Keratinocyte (primary cell): ENCODE results near the gene TIMM50. TPM values are rescaled to one million over a fixed set of nuclear protein-coding genes. Genes with fewer than 3 reads are reported as not detected.

Source experiments
- DNase-seq: peaks from one replicate; pipeline ENCODE4 v3.0.0-alpha.2; 2011; ENCODE audit warnings: low read depth, missing footprints, low spot score
- FAIRE-seq: peaks from 2 replicates; lab custom pipeline; 2011; peaks lifted over from hg19 to GRCh38; lab: Jason Lieb, UNC
- H2AFZ ChIP-seq: 2 replicates; pipeline ENCODE4 v1.6.0; 2012; ENCODE audit warnings: low read length, control low read depth, inconsistent platforms; ENCODE audit not compliant: control insufficient read depth
- H3K27ac ChIP-seq: 2 replicates; pipeline ENCODE4 v1.5.1; 2011; ENCODE audit warnings: low read length; ENCODE audit not compliant: control insufficient read depth, insufficient read depth
- H3K27me3 ChIP-seq: 3 replicates; pipeline ENCODE4 v1.6.0; 2011; ENCODE audit warnings: low read length; ENCODE audit not compliant: control insufficient read depth, insufficient read depth; ENCODE audit errors: extremely low read depth
- H3K36me3 ChIP-seq, 2 experiments: 2 replicates in 1 of 2; 3 replicates in 1 of 2; pipeline ENCODE4 v1.5.1; 2011; ENCODE audit warnings: low read length in 2 of 2, mild to moderate bottlenecking in 1 of 2; ENCODE audit not compliant: control insufficient read depth in 2 of 2, insufficient read depth in 2 of 2; ENCODE audit errors: extremely low read depth in 1 of 2
- H3K4me1 ChIP-seq: 3 replicates; pipeline ENCODE4 v1.5.1; 2011; ENCODE audit warnings: low read length; ENCODE audit not compliant: control insufficient read depth, insufficient read depth; ENCODE audit errors: extremely low read depth
- H3K4me2 ChIP-seq: 3 replicates; pipeline ENCODE4 v1.6.0; 2011; ENCODE audit warnings: low read depth, low read length; ENCODE audit not compliant: control insufficient read depth, insufficient read depth; ENCODE audit errors: extremely low read depth
- H3K4me3 ChIP-seq, 3 experiments: fragments of 200-600 bp in 1 of 3; sonication (generic) in 1 of 3; 2 replicates in 2 of 3; 3 replicates in 1 of 3; pipeline ENCODE4 v1.5.1; 2011 to 2016; ENCODE audit warnings: low read length in 3 of 3, mild to moderate bottlenecking in 3 of 3, control low read depth in 2 of 3, inconsistent platforms in 1 of 3, low read depth in 1 of 3, mixed read lengths in 1 of 3, mixed run types in 1 of 3, moderate library complexity in 1 of 3; ENCODE audit not compliant: control insufficient read depth in 2 of 3, insufficient read depth in 2 of 3; ENCODE audit errors: extremely low read depth in 1 of 3
- H3K79me2 ChIP-seq: 2 replicates; pipeline ENCODE4 v1.6.0; 2012; ENCODE audit warnings: low read length; ENCODE audit not compliant: control insufficient read depth, insufficient read depth
- H3K9ac ChIP-seq: 3 replicates; pipeline ENCODE4 v1.6.0; 2011; ENCODE audit warnings: low read length; ENCODE audit not compliant: control insufficient read depth, insufficient read depth; ENCODE audit errors: extremely low read depth
- H3K9me1 ChIP-seq: 3 replicates; pipeline ENCODE4 v1.6.0; 2011; ENCODE audit warnings: low read length; ENCODE audit not compliant: control insufficient read depth, insufficient read depth; ENCODE audit errors: extremely low read depth
- H3K9me3 ChIP-seq: 2 replicates; pipeline ENCODE4 v1.5.1; 2012; ENCODE audit warnings: low read depth, low read length; ENCODE audit not compliant: control insufficient read depth
- H4K20me1 ChIP-seq: 3 replicates; pipeline ENCODE4 v1.6.0; 2011; ENCODE audit warnings: low read length; ENCODE audit not compliant: control insufficient read depth, insufficient read depth; ENCODE audit errors: extremely low read depth
- CTCF ChIP-seq, 3 experiments: IDR thresholded peaks in 1 of 3; conservative IDR thresholded peaks in 1 of 3; optimal IDR thresholded peaks in 1 of 3; 2 replicates in 2 of 3; 3 replicates in 1 of 3; pipeline versions ENCODE3 to v1.5.1; 2011; ENCODE audit warnings: low read length in 3 of 3, mild to moderate bottlenecking in 3 of 3, moderate library complexity in 2 of 3, control low read depth in 1 of 3, inconsistent platforms in 1 of 3; ENCODE audit not compliant: insufficient read depth in 2 of 3; ENCODE audit errors: extremely low read depth in 1 of 3
- EZH2 ChIP-seq: IDR thresholded peaks from one replicate; pipeline ENCODE4 v1.6.1; 2012; ENCODE audit warnings: inconsistent platforms, mild to moderate bottlenecking, low read length, moderate library complexity
- dilution Hi-C: fragments of 300-500 bp; cut with MboI; formaldehyde crosslinking; loops from one replicate; pipeline ENCODE4 v1.7.0; 2020; ENCODE audit warnings: low sequenced_read_pairs; ENCODE audit not compliant: extremely low pct_ligation_motif_present
- polyA plus RNA-seq, 5 experiments: library from polyadenylated mRNA; depleted of rRNA in 3 of 5; stranded (reverse) in 3 of 5; stranded (forward) in 1 of 5; unstranded in 1 of 5; fragments of >200 nt; gene quantifications; 1 replicate in 1 of 5; 2 replicates in 3 of 5; 3 replicates in 1 of 5; pipeline versions ENCODE4 v1.2.1 to v1.2.3, GENCODE V29; 2011 to 2012; ENCODE audit warnings: missing spikeins in 2 of 5, low read depth in 1 of 5, low replicate concordance in 1 of 5

Gene TIMM50
- polyA plus RNA-seq, 1 donor (not counting 4 experiments of a cell fraction or from before 2014, with no cell fraction given): 85.5 TPM

- no peaks in the 10 kb centered on the region for H3K36me3 ChIP-seq
These were observed 19.3 kb downstream of the TIMM50 start for GRCh38 chr19:39499932-39500331.

GRCh38 chr19:39500543-39500942 is 19.9 kb downstream of the TIMM50 start:
- no peak for DNase-seq
- Histone ChIP-seq H3K9ac (no peak overlapping the region), H3K79me2 (no peaks in the 10 kb centered on the region), H3K9me3 (no peaks in the 10 kb centered on the region), H3K27me3 (peaks cover 54% of the 10 kb centered on the region), H3K4me3 (no peak overlapping the region), H3K9me1 (peaks cover 2% of the 10 kb centered on the region), H2AFZ (no peak overlapping the region), H3K27ac (no peak overlapping the region), H3K4me1 (peaks cover 6% of the 10 kb centered on the region), H4K20me1 (no peaks in the 10 kb centered on the region), H3K4me2 (no peak overlapping the region), H3K36me3 (no peaks in the 10 kb centered on the region)
- TF ChIP-seq CTCF (optimal IDR thresholded peaks at IDR 0.05 in 1 of 3, IDR thresholded peaks at IDR 0.05 in 1 of 3, conservative IDR thresholded peaks at IDR 0.05 in 1 of 3; ENCODE audit: extremely low read depth in 1 of 3, insufficient read depth in 2 of 3, low read length in 3 of 3) (no peak), EZH2 (no peak)
- FAIRE-seq: no peak
- dilution Hi-C loops: no loop called here

More at GRCh38 chr19:39499932-39500331, 19.3 kb downstream of the TIMM50 start:
- H3K4me2 ChIP-seq: no peak overlapping the region
- no peak overlapping the region for H3K9ac ChIP-seq
- FAIRE-seq (no peak), DNase-seq (no peak)
- dilution Hi-C loops: no loop called here
- H3K9me1 ChIP-seq: peaks cover 2% of the 10 kb centered on the region
- H3K9me3 ChIP-seq: no peaks in the 10 kb centered on the region
- no peak overlapping the region for H3K4me3 ChIP-seq
- no peak for TF ChIP-seq CTCF (optimal IDR thresholded peaks at IDR 0.05 in 1 of 3, IDR thresholded peaks at IDR 0.05 in 1 of 3, conservative IDR thresholded peaks at IDR 0.05 in 1 of 3; ENCODE audit: extremely low read depth in 1 of 3, insufficient read depth in 2 of 3, low read length in 3 of 3)
- H2AFZ ChIP-seq: no peak overlapping the region
- peaks cover 6% of the 10 kb centered on the region for H3K4me1 ChIP-seq
- no peak overlapping the region for H3K27ac ChIP-seq
- peaks cover 54% of the 10 kb centered on the region for H3K27me3 ChIP-seq
- H3K79me2 ChIP-seq: no peaks in the 10 kb centered on the region
- no peaks in the 10 kb centered on the region for H4K20me1 ChIP-seq
